HL-60 (cell line): ENCODE measurements around the gene DIS3L2.

Source experiments
- CTCF ChIP-seq: IDR thresholded peaks from one replicate; pipeline ENCODE4 v1.5.1; 2011; ENCODE audit warnings: low read length, control low read depth, inconsistent platforms; ENCODE audit not compliant: insufficient read depth
- GABPA ChIP-seq: IDR thresholded peaks from 2 replicates; pipeline ENCODE4 v1.6.1; 2012; ENCODE audit warnings: low read depth
- POLR2AphosphoS5 ChIP-seq: IDR thresholded peaks from 2 replicates; pipeline ENCODE4 v1.6.1; 2012; ENCODE audit warnings: low read depth
- REST ChIP-seq: IDR thresholded peaks from 2 replicates; pipeline ENCODE4 v1.6.1; 2012; ENCODE audit warnings: low read depth; ENCODE audit not compliant: insufficient replicate concordance
- SPI1 ChIP-seq: IDR thresholded peaks from 2 replicates; pipeline ENCODE4 v1.6.1; 2012; ENCODE audit warnings: low read depth, mild to moderate bottlenecking, borderline replicate concordance

GRCh38 chr2:232238596-232238995, 277.1 kb downstream of the DIS3L2 start:
- TF ChIP-seq CTCF (no peak), REST (no peak), GABPA (no peak), POLR2AphosphoS5 (no peak), SPI1 (no peak)
